GM18873 (cell line): Measurements from ENCODE around the gene FGF23.

Source experiments
- ATAC-seq: cut with Tn5 transposase; IDR thresholded peaks from one replicate; pipeline ENCODE4 v1.9.1; 2021; ENCODE audit warnings: mild to moderate bottlenecking, moderate library complexity, moderate number of reproducible peaks; ENCODE audit not compliant: unreplicated experiment, low FRiP score

The FGF23 gene

DNA sequence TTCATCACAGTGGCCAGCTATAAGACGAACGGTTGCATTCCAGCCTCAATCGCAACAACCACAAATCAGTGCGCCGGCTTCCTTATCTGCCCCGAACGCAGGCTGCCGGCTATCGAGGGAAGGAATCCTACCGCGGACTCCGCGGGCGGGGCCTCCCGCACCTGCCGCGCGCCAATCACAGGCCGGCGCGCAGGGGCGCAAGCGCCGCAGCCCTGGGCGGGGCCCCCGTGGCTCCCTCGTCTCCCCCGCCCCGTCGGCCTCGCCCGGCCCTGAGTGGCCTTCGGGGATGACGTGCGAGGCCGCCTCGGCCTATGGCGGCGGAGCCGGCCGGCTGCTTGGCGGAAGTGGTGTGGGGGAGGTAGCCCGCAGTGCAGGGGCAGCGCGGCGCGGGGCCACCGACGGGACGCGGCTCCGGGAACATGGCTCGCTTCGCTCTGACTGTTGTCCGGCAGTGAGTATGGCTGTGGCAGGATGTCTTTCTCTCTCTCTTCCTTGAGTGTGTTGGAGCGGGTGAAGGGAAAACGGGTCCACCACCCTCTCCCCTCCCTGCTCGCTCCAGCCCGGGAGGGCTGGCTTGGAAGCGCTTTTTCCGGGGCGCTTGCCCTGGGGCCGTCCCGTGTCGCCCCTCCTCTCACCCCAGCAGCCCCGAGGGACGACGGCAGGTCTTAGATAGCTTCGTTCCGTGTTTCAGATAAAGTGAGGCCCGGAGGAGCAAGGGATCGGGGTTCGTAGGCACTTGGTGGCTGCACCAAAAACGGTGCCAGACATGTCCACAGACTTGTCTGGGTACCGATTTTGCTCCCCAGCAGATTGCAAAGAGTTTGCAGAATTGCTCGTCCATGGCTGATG, 58.4 kb downstream of the FGF23 start, which contains the start of gene TIGAR:
TSS of gene TIGAR (plus strand) at position 361 of the 849 bp plus-strand sequence. CDS start at position 420, 59 bp downstream.
- ATAC-seq, result peak; percentile 88

DNA sequence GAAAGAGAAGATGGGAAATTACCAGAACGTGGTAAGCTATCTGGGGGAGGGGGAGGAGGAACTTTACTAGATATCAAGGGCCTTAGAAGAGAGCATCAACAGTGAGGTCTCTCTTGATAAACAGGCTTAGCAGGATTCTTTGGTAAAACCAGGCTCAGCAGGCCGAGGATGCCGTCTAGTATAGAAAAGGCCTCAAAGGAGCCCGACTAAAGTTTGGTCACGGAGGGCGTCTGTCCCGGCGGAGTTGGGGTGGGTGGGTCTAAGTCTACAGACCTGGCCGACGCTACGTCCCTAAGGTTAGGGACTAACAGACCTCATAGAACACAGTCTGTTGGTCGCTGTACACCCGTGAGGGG, 59.0 kb downstream of the FGF23 start:
- no peak for ATAC-seq
